ENCODE results near the gene HDAC9.
"Not testable (repeated sequence)": the region's sequence is repeated elsewhere in the genome, so short reads cannot be mapped to it uniquely, and the experiment has no call there.

HDAC9 gene

GRCh38 chr7:19030281-19030680 is 534.7 kb downstream of the HDAC9 start:
- Histone ChIP-seq H3K4me1 (ENCODE audit: control insufficient read depth, insufficient read depth, low read length) (no peaks in the 10 kb centered on the region), H3K9ac (ENCODE audit: low read length) (no peak overlapping the region), H3K36me3 (ENCODE audit: control insufficient read depth, insufficient read depth, low read length) (no peaks in the 10 kb centered on the region), H3K27me3 (ENCODE audit: control insufficient read depth, insufficient read depth, low read length) (no peaks in the 10 kb centered on the region), H3K4me3 (ENCODE audit: low read length) (no peak overlapping the region), H3K9me3 (ENCODE audit: control insufficient read depth, low read length) (no peaks in the 10 kb centered on the region)

GRCh38 chr7:19032942-19033341 is 537.4 kb downstream of the HDAC9 start:
- H3K4me3 ChIP-seq (ENCODE audit: low read length); H3K4me1 ChIP-seq (ENCODE audit: control insufficient read depth, insufficient read depth, low read length); H3K36me3 ChIP-seq (ENCODE audit: control insufficient read depth, insufficient read depth, low read length); H3K9me3 ChIP-seq (ENCODE audit: control insufficient read depth, low read length); H3K9ac ChIP-seq (ENCODE audit: low read length); H3K27me3 ChIP-seq (ENCODE audit: control insufficient read depth, insufficient read depth, low read length): not testable (repeated sequence)

GRCh38 chr7:19051767-19052375 is 556.3 kb downstream of the HDAC9 start:
- Histone ChIP-seq H3K36me3 (ENCODE audit: control insufficient read depth, insufficient read depth, low read length) (no peaks in the 10 kb centered on the region), H3K9ac (ENCODE audit: low read length) (no peak overlapping the region), H3K9me3 (ENCODE audit: control insufficient read depth, low read length) (no peaks in the 10 kb centered on the region), H3K4me3 (ENCODE audit: low read length) (no peak overlapping the region), H3K4me1 (ENCODE audit: control insufficient read depth, insufficient read depth, low read length) (no peaks in the 10 kb centered on the region), H3K27me3 (ENCODE audit: control insufficient read depth, insufficient read depth, low read length) (no peaks in the 10 kb centered on the region)
